Right lobe of liver (tissue), 4 donors: ENCODE data around the gene MEIKIN.

Experiments used
- CTCF ChIP-seq, 4 donors: fragments of 200-600 bp in 3 of 4; fragments of 450-650 bp in 1 of 4; IDR thresholded peaks; one replicate each; pipeline versions ENCODE4 v1.5.1 to v1.8.0; 2016 to 2022; ENCODE audit warnings: antibody characterized with exemption in 4 of 4, mild to moderate bottlenecking in 2 of 4
- POLR2A ChIP-seq: fragments of 450-650 bp; IDR thresholded peaks from one replicate; pipeline ENCODE4 v1.6.1; 2017; ENCODE audit warnings: antibody characterized with exemption, mild to moderate bottlenecking
- donor health status: DM: no; HTN: no; CAD: no.
- donor health status: DM: no; HTN: no; CAD: no.
- donor health status: DM: no; HTN: yes; CAD: no.

- TF ChIP-seq CTCF (IDR thresholded peaks at IDR 0.05) (no peak), POLR2A (no peak)
These were observed 31.9 kb downstream of the MEIKIN start for GRCh38 chr5:131913603-131914002.
